GM18861 (cell line): ENCODE measurements around the gene NKX2-3.

Experiments
- ATAC-seq: cut with Tn5 transposase; IDR thresholded peaks from one replicate; pipeline ENCODE4 v1.9.1; 2021; ENCODE audit not compliant: unreplicated experiment

NKX2-3 gene

GRCh38 chr10:99525897-99526296 lies 6.8 kb upstream of the NKX2-3 start:
- ATAC-seq: no peak

GRCh38 chr10:99526861-99527504 lies 5.8 kb upstream of the NKX2-3 start:
- ATAC-seq: no peak

GRCh38 chr10:99527526-99528493 lies 4.9 kb upstream of the NKX2-3 start:
- ATAC-seq: no peak

GRCh38 chr10:99528494-99529441 lies 4.0 kb upstream of the NKX2-3 start:
- ATAC-seq: no peak

- no peak for ATAC-seq
These were observed 3.1 kb upstream of the NKX2-3 start for GRCh38 chr10:99529591-99530107.

GRCh38 chr10:99530108-99531025 lies 2.4 kb upstream of the NKX2-3 start:
- ATAC-seq: no peak

GRCh38 chr10:99531026-99531695 lies 1.6 kb upstream of the NKX2-3 start:
- ATAC-seq: no peak

- ATAC-seq: no peak
These were observed 797 bp upstream of the NKX2-3 start for GRCh38 chr10:99531696-99532593.

GRCh38 chr10:99533496-99534449 lies 1.0 kb downstream of the NKX2-3 start:
- no peak for ATAC-seq

GRCh38 chr10:99534450-99534938 lies 1.8 kb downstream of the NKX2-3 start:
- ATAC-seq: no peak

GRCh38 chr10:99534939-99535763 lies 2.4 kb downstream of the NKX2-3 start:
- ATAC-seq: no peak

GRCh38 chr10:99535764-99536337 lies 3.1 kb downstream of the NKX2-3 start:
- ATAC-seq: no peak

- ATAC-seq: no peak
These were observed 3.8 kb downstream of the NKX2-3 start for GRCh38 chr10:99536338-99537085.

- ATAC-seq: no peak
These were observed 4.6 kb downstream of the NKX2-3 start for GRCh38 chr10:99537086-99537988.
